A673 (cell line): Measurements from ENCODE around the gene ZNF865. TPM values are rescaled to one million over a fixed set of nuclear protein-coding genes. Genes with fewer than 3 reads are reported as not detected.

ENCODE experiments used
- Bru-seq: library from RNA; stranded (reverse); fragments of 400-500 nt; gene quantifications from one replicate; lab custom pipeline; 2021; lab: Mats Ljungman, UMichigan
- BruChase-seq, 2 experiments: library from RNA; stranded (reverse); fragments of 400-500 nt; gene quantifications; one replicate each; lab custom pipeline; 2021; lab: Mats Ljungman, UMichigan
- BruUV-seq: library from RNA; stranded (reverse); fragments of 400-500 nt; replicated peaks from 2 replicates; lab custom pipeline; 2021; lab: Mats Ljungman, UMichigan
- CTCF ChIA-PET: fragments of 300-600 bp; sonication (Branson Sonifier 250); formaldehyde crosslinking; loops from one replicate; lab custom pipeline; 2022; ENCODE audit warnings: antibody characterized with exemption; lab: Charles Lee
- POLR2A ChIA-PET: fragments of 300-600 bp; sonication (Branson Sonifier 250); formaldehyde crosslinking; loops from one replicate; lab custom pipeline; 2022; ENCODE audit warnings: antibody characterized with exemption; ENCODE audit not compliant: low non-redundant PET; lab: Charles Lee
- DNase-seq: peaks from one replicate; pipeline ENCODE4 v3.0.0-alpha.2; 2015; ENCODE audit warnings: low spot score
- H3K27ac ChIP-seq: fragments of 200-600 bp; sonication (generic); 2 replicates; pipeline ENCODE4 v1.5.1; 2016; ENCODE audit warnings: mixed run types, low read depth, mild to moderate bottlenecking, mixed read lengths, antibody characterized with exemption, low read length; ENCODE audit not compliant: poor library complexity, severe bottlenecking
- H3K27me3 ChIP-seq: fragments of 200-600 bp; sonication (generic); replicated peaks from 2 replicates; pipeline ENCODE4 v1.6.1; 2017; ENCODE audit warnings: mixed run types, low read depth, mild to moderate bottlenecking, mixed read lengths, antibody characterized with exemption, low read length; ENCODE audit not compliant: insufficient read depth, poor library complexity
- H3K36me3 ChIP-seq: fragments of 200-600 bp; sonication (generic); 2 replicates; pipeline ENCODE4 v1.6.1; 2016; ENCODE audit warnings: mixed run types, mild to moderate bottlenecking, mixed read lengths, antibody characterized with exemption, low read length; ENCODE audit not compliant: insufficient read depth, poor library complexity, severe bottlenecking
- H3K4me1 ChIP-seq: fragments of 200-600 bp; sonication (generic); 2 replicates; pipeline ENCODE4 v1.6.1; 2017; ENCODE audit warnings: mixed run types, mild to moderate bottlenecking, mixed read lengths, antibody characterized with exemption, low read length; ENCODE audit not compliant: insufficient read depth, poor library complexity, severe bottlenecking
- H3K4me3 ChIP-seq: fragments of 200-600 bp; sonication (generic); 2 replicates; pipeline ENCODE4 v1.5.1; 2016; ENCODE audit warnings: low read depth, mixed run types, mild to moderate bottlenecking, mixed read lengths, low read length; ENCODE audit not compliant: poor library complexity, severe bottlenecking
- H3K9me3 ChIP-seq: fragments of 200-600 bp; sonication (generic); 2 replicates; pipeline ENCODE4 v1.6.1; 2016; ENCODE audit warnings: mixed run types, low read depth, mild to moderate bottlenecking, mixed read lengths, antibody characterized with exemption, low read length; ENCODE audit not compliant: poor library complexity, severe bottlenecking
- EZH2 ChIP-seq: fragments of 200-600 bp; sonication (generic); IDR thresholded peaks from 2 replicates; pipeline ENCODE4 v1.6.1; 2017; ENCODE audit warnings: borderline replicate concordance, low read depth, mild to moderate bottlenecking, mixed read lengths, antibody characterized with exemption, low read length; ENCODE audit not compliant: poor library complexity, severe bottlenecking
- intact Hi-C: fragments of 100-400 bp; cut with micrococcal nuclease; formaldehyde crosslinking; loops from one replicate; pipeline ENCODE4 v1.10.0; 2022; ENCODE audit not compliant: unreplicated experiment
- long read RNA-seq: library from polyadenylated mRNA; stranded (forward); transcript quantifications from one replicate; pipeline ENCODE4 v2.0.0, GENCODE V29; 2022
- total RNA-seq: library from RNA; stranded (reverse); gene quantifications from 2 replicates; pipeline ENCODE4 v1.2.3, GENCODE V29; 2021
- TF ChIP-seq, protein P1 (sequence below): fragments of 300-800, 200-600 bp; sonication (generic); conservative IDR thresholded peaks from 2 replicates; pipeline ENCODE4 v1.5.1; 2017; ENCODE audit warnings: low read depth, mild to moderate bottlenecking, antibody characterized with exemption, low read length, moderate library complexity, mixed read lengths

ZNF865 gene
- total RNA-seq (16.1 and 17.1 TPM in 2 replicates), Bru-seq, nascent RNA (percentile 77 among the genes with signal in this experiment), BruChase-seq, experiment 1, labeled RNA remaining after a 2-hour chase (percentile 75 among the genes with signal in this experiment), BruChase-seq, experiment 2, labeled RNA remaining after a 6-hour chase (percentile 81 among the genes with signal in this experiment)
- long read RNA-seq, partial matches to known transcripts = 0 of 10 reads
- long read RNA-seq, other reads (novel, unspliced or antisense) = 10 of 10 reads

DNA sequence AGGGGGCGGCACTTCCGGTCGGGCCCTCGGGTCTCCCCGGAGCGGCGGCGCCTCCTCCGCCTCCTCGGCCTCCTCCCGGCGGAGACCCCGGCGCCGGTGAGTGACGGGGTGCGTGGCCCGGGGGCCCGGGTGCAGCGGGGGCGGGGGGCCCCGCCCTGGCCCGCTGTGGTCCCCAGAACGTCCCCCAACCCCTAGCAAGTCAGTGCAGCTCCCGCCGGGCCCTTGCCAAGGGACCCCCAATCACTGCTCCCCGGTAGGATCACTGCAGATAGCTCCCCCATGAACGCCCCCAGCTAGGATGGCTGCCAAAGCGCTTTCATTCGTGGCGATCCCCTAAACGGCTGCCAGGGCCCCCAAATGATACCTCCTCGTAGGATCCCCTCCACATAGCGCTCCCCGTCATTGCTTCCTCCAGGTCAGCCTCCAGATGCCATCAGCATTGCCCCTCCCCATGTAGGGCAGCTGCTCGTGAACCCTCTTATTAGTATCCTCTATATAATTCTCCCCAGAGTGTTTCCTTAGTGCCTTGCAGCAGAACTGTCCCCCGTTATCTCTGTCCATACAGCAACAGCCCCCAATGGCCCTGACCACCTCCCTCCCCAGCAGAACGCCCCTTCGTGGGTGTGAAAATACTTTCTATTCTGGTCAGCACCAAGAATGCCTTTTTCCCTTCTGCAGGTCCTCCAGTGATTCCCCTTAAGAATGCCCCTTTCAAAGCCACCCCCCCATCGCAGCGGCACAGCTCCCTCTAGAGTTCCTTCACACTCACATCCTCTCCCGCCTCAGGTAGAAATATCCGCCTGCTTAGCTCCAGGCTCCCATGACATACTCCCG is at the start of gene ZNF865:
Gene ZNF865 (plus strand): TSS at position 11 of the 834 bp plus-strand sequence. CDS start 7,972 bp downstream, outside the sequence.
- H3K9me3 ChIP-seq = no peaks in the 10 kb centered on the region
- H3K4me1 ChIP-seq = peaks cover 18% of the 10 kb centered on the region
- BruUV-seq = no TSS peak
- H3K4me3 ChIP-seq = peak within 1 kb of the TSS; percentile 96
- peaks cover 8% of the 10 kb centered on the region for H3K36me3 ChIP-seq
- ChIA-PET POLR2A (interaction anchor here (0.6 kb wide), 1 partner anchor 33 kb away, joined by 3 read pairs; no protein-coding TSS in a partner anchor), CTCF (interaction anchor here (0.6 to 2.5 kb wide), 8 partner anchors 18 to 445 kb away, joined by 3 to 20 read pairs (median 5); partner anchors contain the start of genes ZNF579 and ZNF784)
- intact Hi-C loops = loop anchor here (1.0 to 5.0 kb wide), 2 partner anchors 89 to 144 kb away; partner anchors contain the start of genes C19orf85 and ISOC2
- no peaks in the 10 kb centered on the region for H3K27me3 ChIP-seq
- DNase-seq = peak; percentile 90
- peak within 1 kb of the TSS; percentile 93 for H3K27ac ChIP-seq
- TF ChIP-seq EZH2 = no peak
- TF ChIP-seq, protein P1, sequence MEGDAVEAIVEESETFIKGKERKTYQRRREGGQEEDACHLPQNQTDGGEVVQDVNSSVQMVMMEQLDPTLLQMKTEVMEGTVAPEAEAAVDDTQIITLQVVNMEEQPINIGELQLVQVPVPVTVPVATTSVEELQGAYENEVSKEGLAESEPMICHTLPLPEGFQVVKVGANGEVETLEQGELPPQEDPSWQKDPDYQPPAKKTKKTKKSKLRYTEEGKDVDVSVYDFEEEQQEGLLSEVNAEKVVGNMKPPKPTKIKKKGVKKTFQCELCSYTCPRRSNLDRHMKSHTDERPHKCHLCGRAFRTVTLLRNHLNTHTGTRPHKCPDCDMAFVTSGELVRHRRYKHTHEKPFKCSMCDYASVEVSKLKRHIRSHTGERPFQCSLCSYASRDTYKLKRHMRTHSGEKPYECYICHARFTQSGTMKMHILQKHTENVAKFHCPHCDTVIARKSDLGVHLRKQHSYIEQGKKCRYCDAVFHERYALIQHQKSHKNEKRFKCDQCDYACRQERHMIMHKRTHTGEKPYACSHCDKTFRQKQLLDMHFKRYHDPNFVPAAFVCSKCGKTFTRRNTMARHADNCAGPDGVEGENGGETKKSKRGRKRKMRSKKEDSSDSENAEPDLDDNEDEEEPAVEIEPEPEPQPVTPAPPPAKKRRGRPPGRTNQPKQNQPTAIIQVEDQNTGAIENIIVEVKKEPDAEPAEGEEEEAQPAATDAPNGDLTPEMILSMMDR = peak; percentile 86

DNA sequence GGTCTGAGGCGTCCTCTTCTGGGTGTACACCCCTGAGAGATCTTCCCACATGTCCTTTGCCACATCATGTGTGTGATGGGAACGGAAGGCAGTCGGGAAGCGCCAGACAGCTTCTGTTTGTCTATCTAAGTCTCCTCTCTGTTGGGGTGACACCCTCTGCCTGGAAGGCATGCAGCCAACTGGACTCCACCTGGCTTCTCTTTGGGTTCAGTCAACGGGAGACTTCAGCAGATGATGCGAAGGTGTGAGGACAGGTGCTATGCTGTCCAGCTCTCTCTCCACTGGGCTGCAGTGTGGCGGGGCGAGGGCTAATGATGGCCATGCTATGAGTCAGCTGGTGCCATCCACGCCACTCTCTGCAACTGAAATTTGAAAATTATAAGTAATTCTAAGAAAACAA is 45.8 kb upstream of the ZNF865 start:
- ChIA-PET CTCF (no interaction called here), POLR2A (no interaction called here)
- H3K4me3 ChIP-seq = no peak overlapping the region
- no TSS peak for BruUV-seq
- TF ChIP-seq, protein P1 = no peak
- no peak for TF ChIP-seq EZH2
- H3K27me3 ChIP-seq = peaks cover 3% of the 10 kb centered on the region
- intact Hi-C loops = no loop called here
- no peaks in the 10 kb centered on the region for H3K4me1 ChIP-seq
- H3K27ac ChIP-seq = no peak overlapping the region
- no peaks in the 10 kb centered on the region for H3K9me3 ChIP-seq
- H3K36me3 ChIP-seq = no peaks in the 10 kb centered on the region
- DNase-seq = no peak

DNA sequence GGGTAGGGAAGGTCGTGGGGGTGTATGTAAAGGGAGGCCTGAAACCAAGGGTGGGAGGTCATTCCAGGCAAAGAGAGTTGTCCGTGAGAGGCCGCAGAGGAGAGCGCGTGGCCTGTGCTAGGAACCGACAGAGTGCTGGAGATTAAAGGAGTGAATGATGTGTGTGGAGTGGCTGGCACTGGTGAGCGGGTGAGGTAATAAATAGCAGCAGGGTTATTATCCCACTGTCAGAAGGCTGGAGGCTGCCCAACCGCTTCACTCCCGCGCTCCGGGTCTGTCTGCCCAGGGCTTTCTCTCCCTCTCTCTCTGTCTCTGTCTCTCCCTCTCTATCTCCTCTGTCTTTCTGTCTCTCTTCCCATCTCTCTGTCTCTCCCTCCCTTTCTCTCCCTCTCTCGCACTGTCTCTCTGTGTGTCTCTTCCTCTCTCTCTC is 42.2 kb upstream of the ZNF865 start:
- no peak for DNase-seq
- Histone ChIP-seq H3K4me1 (no peaks in the 10 kb centered on the region), H3K27ac (no peak overlapping the region), H3K9me3 (no peaks in the 10 kb centered on the region), H3K36me3 (no peaks in the 10 kb centered on the region), H3K27me3 (peaks cover 3% of the 10 kb centered on the region), H3K4me3 (no peak overlapping the region)
- TF ChIP-seq, protein P1 = no peak
- no peak for TF ChIP-seq EZH2
- CTCF ChIA-PET = no interaction called here
- intact Hi-C loops = no loop called here
- POLR2A ChIA-PET = no interaction called here
- BruUV-seq = no TSS peak
